Stimulated activated naive CD8-positive, alpha-beta T cell treated with anti-CD3 and anti-CD28 coated beads, Interleukin-15, amount 100 ng/mL, for 72 hours (primary cell): ENCODE measurements around the gene SEZ6.
"Not testable (repeated sequence)": the region's sequence is repeated elsewhere in the genome, so short reads cannot be mapped to it uniquely, and the experiment has no call there.

Experiments used
- ATAC-seq: fragments of 150-1000 bp; cut with Tn5 transposase; 2 replicates; pipeline ENCODE4 v1.10.0; 2021; ENCODE audit warnings: mild to moderate bottlenecking, moderate library complexity
- DNase-seq, 2 donors: peaks; one replicate each; pipeline ENCODE4 v3.0.0; 2021 to 2022
- H3K27ac Mint-ChIP-seq, 2 donors: one replicate each; pipeline ENCODE4 v1.8.0; 2022; ENCODE audit warnings: mild to moderate bottlenecking in 2 of 2, mixed read lengths in 2 of 2, moderate library complexity in 2 of 2
- H3K27me3 Mint-ChIP-seq: one replicate; pipeline ENCODE4 v1.8.0; 2022; ENCODE audit warnings: mixed read lengths
- H3K4me1 Mint-ChIP-seq: one replicate; pipeline ENCODE4 v1.8.0; 2022; ENCODE audit warnings: mild to moderate bottlenecking, mixed read lengths
- H3K4me3 Mint-ChIP-seq, 2 donors: one replicate each; pipeline ENCODE4 v1.8.0; 2022; ENCODE audit warnings: mild to moderate bottlenecking in 2 of 2, mixed read lengths in 2 of 2, moderate library complexity in 1 of 2
- H3K9me3 Mint-ChIP-seq, 2 donors: one replicate each; pipeline ENCODE4 v1.8.0; 2022; ENCODE audit warnings: mixed read lengths in 2 of 2

Gene SEZ6

DNA sequence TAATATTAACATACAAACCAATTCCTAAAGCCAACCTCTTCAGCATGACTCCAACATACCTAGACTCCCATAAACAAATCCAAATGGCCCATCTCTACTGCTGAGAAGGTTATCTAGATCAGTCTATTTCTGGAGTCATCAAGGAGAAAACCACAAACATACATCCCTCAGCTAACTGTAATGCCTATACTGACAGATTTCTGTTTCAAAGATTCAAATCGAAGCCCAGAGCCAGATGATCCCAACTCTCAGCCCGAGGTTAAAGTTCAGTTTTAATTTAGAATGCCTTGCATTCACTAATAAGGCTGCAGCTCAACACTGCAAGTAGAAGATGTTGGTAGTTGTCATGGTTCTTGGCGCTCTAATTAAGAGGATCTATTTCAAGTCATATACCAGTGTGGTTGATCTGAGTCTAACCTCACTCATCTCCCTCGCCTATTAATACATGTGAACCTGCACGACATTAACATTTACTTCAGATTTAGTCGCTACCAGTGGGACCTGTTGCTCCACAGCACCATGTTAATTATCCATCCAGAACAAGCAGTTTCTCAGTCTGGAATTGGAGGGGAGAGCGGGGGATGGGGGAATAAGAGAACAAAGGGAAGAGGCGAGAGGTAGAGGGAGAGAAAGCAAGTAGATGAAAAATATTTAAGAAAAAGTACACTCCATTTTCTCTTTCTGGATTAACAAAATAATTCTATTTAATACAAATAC lies 69.9 kb downstream of the SEZ6 start:
- Mint-ChIP-seq H3K27me3 (no peaks in the 10 kb centered on the region), H3K9me3 (no peaks in the 10 kb centered on the region), H3K4me3 (no peak overlapping the region), H3K4me1 (peaks cover 61% of the 10 kb centered on the region), H3K27ac (no peak overlapping the region)
- DNase-seq (no peak), ATAC-seq (no peak)

- H3K27ac Mint-ChIP-seq, H3K9me3 Mint-ChIP-seq, DNase-seq, H3K27me3 Mint-ChIP-seq, H3K4me3 Mint-ChIP-seq, ATAC-seq: not testable (repeated sequence)
- H3K4me1 Mint-ChIP-seq, result peaks cover 56% of the 10 kb centered on the region
These were observed 71.3 kb downstream of the SEZ6 start for GRCh38 chr17:28934508-28934907.

- ATAC-seq (no peak), DNase-seq (no peak)
- no peak overlapping the region for H3K27ac Mint-ChIP-seq
- H3K4me1 Mint-ChIP-seq, result peaks cover 63% of the 10 kb centered on the region
- peaks cover 14 to 23% of the 10 kb centered on the region in 2 donors for H3K9me3 Mint-ChIP-seq
- H3K4me3 Mint-ChIP-seq, result no peak overlapping the region
- no peaks in the 10 kb centered on the region for H3K27me3 Mint-ChIP-seq
These were observed 76.0 kb downstream of the SEZ6 start for GRCh38 chr17:28929787-28930186.

- Mint-ChIP-seq H3K4me1 (peaks cover 69% of the 10 kb centered on the region), H3K27me3 (no peaks in the 10 kb centered on the region), H3K27ac (no peak overlapping the region), H3K9me3 (peaks cover 14 to 23% of the 10 kb centered on the region in 2 donors), H3K4me3 (no peak overlapping the region)
- ATAC-seq, result peak; percentile 89
- peak in 1 of 2 donors; percentile 51 for DNase-seq
These were observed 77.8 kb downstream of the SEZ6 start for GRCh38 chr17:28928061-28928460.

GRCh38 chr17:28926786-28927185 lies 79.0 kb downstream of the SEZ6 start:
- Mint-ChIP-seq H3K4me3 (no peak overlapping the region), H3K9me3 (peaks cover 14 to 23% of the 10 kb centered on the region in 2 donors)

GRCh38 chr17:28926366-28926765 lies 79.5 kb downstream of the SEZ6 start:
- H3K4me3 Mint-ChIP-seq, result peak overlapping the region; percentile 37 to 51
- ATAC-seq (no peak), DNase-seq (no peak)

More at GRCh38 chr17:28926786-28927185, 79.0 kb downstream of the SEZ6 start:
- peak overlapping the region; percentile 25 to 75 for H3K27ac Mint-ChIP-seq
- H3K27me3 Mint-ChIP-seq, result no peaks in the 10 kb centered on the region
- DNase-seq, result no peak
- H3K4me1 Mint-ChIP-seq, result peaks cover 68% of the 10 kb centered on the region
- ATAC-seq, result no peak

DNA sequence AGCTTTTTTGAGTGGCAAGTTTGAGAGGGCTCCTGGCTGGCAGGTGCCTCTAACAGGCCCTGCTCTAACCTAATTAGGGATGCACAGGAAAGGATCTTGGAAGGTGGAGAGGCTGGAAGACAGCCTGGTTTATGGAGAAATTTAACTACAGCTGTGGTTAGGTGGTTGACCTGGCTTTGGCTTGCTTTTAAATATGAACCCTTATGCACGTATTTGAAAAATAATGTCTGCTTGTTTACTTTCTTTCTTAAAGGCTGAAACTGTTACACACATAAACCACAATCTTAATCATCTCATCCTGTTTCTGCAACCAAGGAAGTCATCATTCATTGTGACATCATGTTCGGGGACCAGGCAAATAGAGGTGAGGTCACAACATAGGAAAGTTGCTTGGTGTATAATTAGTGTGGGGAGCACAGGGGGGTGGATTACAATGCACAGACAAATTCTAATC lies 79.9 kb downstream of the SEZ6 start:
- Mint-ChIP-seq H3K4me3 (peak overlapping the region; percentile 37 to 51), H3K4me1 (peaks cover 63% of the 10 kb centered on the region), H3K27ac (peak overlapping the region; percentile 64 to 65), H3K9me3 (peaks cover 14 to 23% of the 10 kb centered on the region in 2 donors), H3K27me3 (no peaks in the 10 kb centered on the region)
- DNase-seq, result peak; percentile 29 to 48
- peak; percentile 95 for ATAC-seq

More at GRCh38 chr17:28926366-28926765, 79.5 kb downstream of the SEZ6 start:
- Mint-ChIP-seq H3K4me1 (peaks cover 64% of the 10 kb centered on the region), H3K27ac (peak overlapping the region; percentile 9 to 64), H3K9me3 (peaks cover 14 to 23% of the 10 kb centered on the region in 2 donors), H3K27me3 (no peaks in the 10 kb centered on the region)

- Mint-ChIP-seq H3K4me3 (no peak overlapping the region), H3K9me3 (peaks cover 0 to under 1% of the 10 kb centered on the region in 2 donors), H3K27me3 (no peaks in the 10 kb centered on the region), H3K4me1 (peaks cover 23% of the 10 kb centered on the region), H3K27ac (no peak overlapping the region)
- DNase-seq (no peak), ATAC-seq (no peak)
These were observed 85.6 kb downstream of the SEZ6 start for GRCh38 chr17:28920201-28920600.

DNA sequence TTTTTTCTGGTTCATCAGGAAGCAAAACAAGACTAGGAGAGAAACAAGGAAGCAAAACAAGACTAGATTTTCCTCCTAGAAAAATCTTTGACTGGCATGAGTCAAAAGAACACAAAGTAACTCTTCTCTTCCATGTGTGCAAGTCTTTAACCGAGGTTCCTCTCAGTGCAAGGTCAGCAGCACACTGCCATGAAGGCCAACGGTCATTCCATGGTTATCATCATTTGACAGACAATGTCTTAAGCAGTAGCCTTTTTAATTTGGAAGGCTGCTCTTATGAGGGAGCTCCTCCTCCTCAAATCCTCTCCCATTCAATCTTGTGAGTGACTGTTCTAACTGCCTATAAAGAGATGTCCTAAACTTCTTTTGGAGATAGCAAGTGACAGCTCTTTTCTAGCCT lies 87.5 kb downstream of the SEZ6 start:
- DNase-seq, result no peak
- Mint-ChIP-seq H3K4me3 (no peak overlapping the region), H3K4me1 (peaks cover 10% of the 10 kb centered on the region), H3K27ac (peak overlapping the region in 1 of 2 donors; percentile 73), H3K9me3 (peaks cover 0 to 6% of the 10 kb centered on the region in 2 donors), H3K27me3 (no peaks in the 10 kb centered on the region)
- no peak for ATAC-seq

DNA sequence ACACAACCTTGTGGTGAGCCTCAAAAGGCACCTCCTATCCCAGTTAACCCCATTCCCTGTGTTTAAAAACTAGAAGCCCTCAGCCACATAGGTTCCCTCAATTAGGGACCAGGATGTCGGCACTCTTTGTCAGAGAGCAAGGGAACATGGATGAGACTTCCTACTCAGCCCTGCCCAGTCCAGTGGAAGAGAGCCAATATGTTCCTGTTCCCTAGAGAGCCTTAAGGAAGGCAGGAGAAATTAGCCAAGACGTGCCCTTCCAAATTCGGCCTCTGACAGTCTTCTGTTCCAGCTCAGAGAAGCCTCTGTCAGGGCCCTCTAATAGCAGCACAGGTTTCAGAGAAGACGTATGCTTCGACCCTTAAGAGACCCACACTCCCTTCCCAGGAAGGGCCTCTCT lies 88.4 kb downstream of the SEZ6 start:
- Mint-ChIP-seq H3K4me3 (no peak overlapping the region), H3K9me3 (peaks cover 0 to 6% of the 10 kb centered on the region in 2 donors), H3K27me3 (no peaks in the 10 kb centered on the region), H3K4me1 (peaks cover 9% of the 10 kb centered on the region), H3K27ac (peak overlapping the region in 1 of 2 donors; percentile 48)
- ATAC-seq (no peak), DNase-seq (no peak)

DNA sequence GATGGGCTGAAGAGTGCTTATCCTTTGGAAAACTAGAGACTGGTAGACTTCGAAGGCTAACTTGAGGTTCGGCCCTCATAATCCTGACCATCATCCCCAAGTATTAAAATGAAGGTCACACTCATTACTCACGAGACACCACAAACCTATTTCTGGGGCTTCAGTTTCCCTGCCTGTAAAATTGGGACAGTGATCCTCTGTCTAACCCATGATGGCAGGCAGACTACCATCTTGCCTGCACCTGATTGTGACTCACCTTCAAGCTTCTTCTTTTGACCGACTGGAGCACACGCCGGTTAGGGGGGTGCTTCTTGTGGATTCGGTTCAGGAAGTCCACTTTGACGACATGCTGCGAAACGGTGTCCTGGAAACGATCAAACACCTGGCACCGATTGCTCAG lies 88.8 kb downstream of the SEZ6 start:
- no peak overlapping the region for H3K4me3 Mint-ChIP-seq
- H3K27ac Mint-ChIP-seq, result no peak overlapping the region
- DNase-seq (no peak), ATAC-seq (no peak)
- no peaks in the 10 kb centered on the region for H3K27me3 Mint-ChIP-seq
- H3K4me1 Mint-ChIP-seq, result peaks cover 9% of the 10 kb centered on the region
- peaks cover 0 to 6% of the 10 kb centered on the region in 2 donors for H3K9me3 Mint-ChIP-seq

GRCh38 chr17:28916302-28916934 lies 89.4 kb downstream of the SEZ6 start:
- Mint-ChIP-seq H3K4me1 (peaks cover 9% of the 10 kb centered on the region), H3K9me3 (peaks cover 0 to 6% of the 10 kb centered on the region in 2 donors), H3K27ac (no peak overlapping the region), H3K27me3 (no peaks in the 10 kb centered on the region), H3K4me3 (no peak overlapping the region)
- ATAC-seq (peak; percentile 74), DNase-seq (peak in 1 of 2 donors; percentile 29)

DNA sequence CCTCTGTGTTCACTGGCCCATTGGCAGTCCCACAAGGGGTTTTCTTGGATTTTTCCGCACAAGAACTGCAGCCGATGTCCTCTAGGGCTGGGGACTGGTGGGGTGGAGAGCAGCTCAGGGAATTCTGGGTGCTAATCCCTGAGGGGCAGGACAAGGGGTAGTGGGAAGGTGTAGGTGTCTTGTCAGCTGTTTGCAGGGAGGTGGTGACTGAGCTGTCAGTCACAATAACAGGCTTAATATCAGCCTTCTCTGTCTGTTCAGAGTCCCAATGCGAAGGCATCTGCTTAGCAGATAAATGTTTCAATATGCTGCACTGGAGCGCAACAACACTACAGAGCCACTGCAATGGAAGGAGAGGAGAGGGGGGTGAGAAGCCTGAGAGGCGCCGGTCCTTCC lies 92.9 kb downstream of the SEZ6 start:
- no peak for ATAC-seq
- Mint-ChIP-seq H3K4me3 (no peak overlapping the region), H3K27ac (no peak overlapping the region), H3K4me1 (peaks cover 9% of the 10 kb centered on the region), H3K27me3 (no peaks in the 10 kb centered on the region), H3K9me3 (peaks cover 0 to 6% of the 10 kb centered on the region in 2 donors)
- DNase-seq, result no peak

DNA sequence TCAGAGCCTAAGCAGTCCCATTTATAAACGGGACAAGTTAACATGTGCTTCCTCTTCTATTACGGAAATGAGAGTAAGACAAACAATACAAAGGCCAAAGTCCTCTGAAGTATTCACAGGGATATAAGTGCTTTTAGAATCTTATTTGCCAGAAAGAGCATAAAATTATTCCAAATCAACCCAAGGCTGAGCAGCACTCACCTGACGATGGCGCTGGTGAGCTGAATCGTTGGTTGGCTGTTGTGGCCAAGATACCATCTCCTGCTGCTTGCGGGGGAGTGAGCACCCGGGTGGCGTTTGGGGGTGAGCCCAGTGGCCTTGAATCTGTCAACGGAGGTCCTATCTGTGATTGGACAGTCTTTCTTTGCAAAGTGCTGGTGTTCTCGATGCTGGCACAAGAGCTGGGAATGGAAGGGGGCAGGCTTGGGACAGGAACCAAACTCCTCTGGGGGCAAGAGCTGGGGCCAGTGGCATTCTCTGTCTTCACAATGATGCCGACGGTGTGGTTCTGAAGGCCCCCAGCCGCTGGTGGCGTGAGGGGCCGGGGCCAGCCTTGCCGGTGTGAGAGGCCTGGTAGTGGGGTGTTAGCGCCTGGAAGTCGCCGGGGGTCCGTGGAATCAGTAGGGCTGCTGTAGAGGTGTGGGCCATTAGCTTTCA lies 93.4 kb downstream of the SEZ6 start:
- ATAC-seq (no peak), DNase-seq (no peak)
- H3K27ac Mint-ChIP-seq, result no peak overlapping the region
- H3K27me3 Mint-ChIP-seq, result no peaks in the 10 kb centered on the region
- peaks cover 9% of the 10 kb centered on the region for H3K4me1 Mint-ChIP-seq
- H3K9me3 Mint-ChIP-seq, result peaks cover 0 to 6% of the 10 kb centered on the region in 2 donors
- H3K4me3 Mint-ChIP-seq, result no peak overlapping the region

GRCh38 chr17:28911411-28912045 lies 94.3 kb downstream of the SEZ6 start:
- Mint-ChIP-seq H3K4me3 (no peak overlapping the region), H3K4me1 (peaks cover 9% of the 10 kb centered on the region), H3K27me3 (no peaks in the 10 kb centered on the region), H3K9me3 (peaks cover 0 to 6% of the 10 kb centered on the region in 2 donors), H3K27ac (no peak overlapping the region)
- DNase-seq (no peak), ATAC-seq (no peak)
